ENCODE data around the gene DNAH17.

Gene DNAH17

DNA sequence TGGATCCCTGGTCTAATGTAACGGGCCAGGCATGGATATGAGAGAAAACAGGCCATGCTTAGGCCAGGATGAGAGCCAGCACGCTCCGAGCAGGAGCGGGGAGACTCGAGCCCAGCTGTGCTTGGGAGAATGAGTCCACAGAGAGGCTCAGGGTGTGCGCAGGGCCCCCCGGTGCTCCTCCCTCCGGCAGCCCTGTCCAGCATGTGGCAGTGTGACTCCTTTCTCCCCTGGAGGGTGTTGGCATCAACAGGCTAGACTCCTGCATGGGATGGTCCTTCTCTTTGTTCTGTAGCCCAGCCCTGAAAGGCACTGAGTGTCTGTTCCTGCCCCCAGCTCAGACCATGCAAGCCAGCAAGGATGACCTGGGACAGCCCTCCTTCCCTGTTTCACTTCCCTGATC, 175.3 kb downstream of the DNAH17 start:
- DNase-seq, result no peak

DNA sequence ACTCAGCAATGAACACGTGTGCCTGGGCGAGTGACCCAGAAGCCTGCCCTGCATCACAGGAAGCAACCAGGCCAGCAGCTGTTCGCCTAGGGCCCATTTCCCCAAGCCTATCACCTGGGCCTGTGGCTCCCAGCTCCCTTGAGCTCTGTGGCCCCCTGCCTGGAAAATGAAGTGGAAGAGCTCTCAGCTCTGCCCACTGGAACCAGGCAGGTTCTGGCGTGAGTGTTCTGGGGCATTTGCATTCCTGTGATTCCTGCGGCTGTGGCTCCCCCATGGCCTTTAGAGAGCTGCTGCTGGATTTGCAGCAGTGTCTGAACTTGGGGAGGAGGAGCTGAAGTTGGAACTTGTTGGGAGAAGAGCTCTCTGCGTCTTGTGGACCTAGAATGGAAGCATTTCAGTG, 175.9 kb downstream of the DNAH17 start:
- no peak for DNase-seq

DNA sequence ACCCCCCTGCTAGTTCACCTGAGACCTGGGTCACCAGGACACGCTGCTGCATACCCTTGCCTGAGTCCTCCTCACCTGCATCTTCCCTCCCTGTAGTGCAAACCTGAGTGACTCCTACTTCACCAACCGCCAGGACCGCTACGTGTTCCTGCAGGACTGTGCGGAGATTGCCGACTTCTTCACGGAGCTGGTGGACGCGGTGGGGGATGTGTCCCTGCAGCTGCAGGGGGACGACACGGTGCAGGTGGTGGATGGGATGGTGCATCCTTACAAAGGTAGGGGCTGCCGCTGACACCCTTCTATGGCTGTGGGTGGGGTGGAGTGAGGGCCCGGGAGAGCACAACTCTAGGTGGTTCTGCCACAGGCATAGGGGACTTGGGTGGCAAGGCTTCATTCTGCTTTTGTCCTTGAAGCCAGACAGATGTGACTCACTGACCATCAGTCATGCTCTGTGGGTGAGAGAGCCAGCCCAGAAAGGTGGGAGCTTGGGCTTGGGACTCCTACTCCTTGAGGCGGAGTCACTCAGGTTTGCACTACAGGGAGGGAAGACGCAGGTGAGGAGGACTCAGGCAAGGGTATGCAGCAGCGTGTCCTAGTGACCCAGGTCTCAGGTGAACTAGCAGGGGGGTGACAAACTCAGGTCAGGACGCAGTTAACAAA, 176.5 kb downstream of the DNAH17 start:
- no peak for DNase-seq

DNA sequence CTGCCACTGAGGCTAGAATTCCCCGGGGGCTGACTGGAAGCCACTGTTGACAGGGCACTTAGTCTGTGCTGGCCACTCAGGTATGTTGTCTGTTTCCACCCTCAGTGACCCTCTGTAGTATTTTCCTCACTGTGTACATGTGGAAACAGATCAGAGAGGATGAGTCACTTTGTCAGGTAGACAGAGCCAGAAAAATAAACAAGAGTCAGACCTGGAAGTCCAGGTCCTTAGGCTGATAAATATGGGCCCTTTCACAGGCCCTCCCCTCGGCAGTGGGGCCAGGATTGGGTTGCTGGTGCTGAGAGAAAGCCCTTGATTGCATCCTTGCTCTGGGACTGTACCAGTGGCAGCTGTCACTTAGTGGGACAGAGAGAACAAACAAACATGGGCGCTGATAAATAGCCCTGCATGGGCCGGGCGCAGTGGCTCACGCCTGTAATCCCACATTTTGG, 177.5 kb downstream of the DNAH17 start:
- DNase-seq, result no peak

DNA sequence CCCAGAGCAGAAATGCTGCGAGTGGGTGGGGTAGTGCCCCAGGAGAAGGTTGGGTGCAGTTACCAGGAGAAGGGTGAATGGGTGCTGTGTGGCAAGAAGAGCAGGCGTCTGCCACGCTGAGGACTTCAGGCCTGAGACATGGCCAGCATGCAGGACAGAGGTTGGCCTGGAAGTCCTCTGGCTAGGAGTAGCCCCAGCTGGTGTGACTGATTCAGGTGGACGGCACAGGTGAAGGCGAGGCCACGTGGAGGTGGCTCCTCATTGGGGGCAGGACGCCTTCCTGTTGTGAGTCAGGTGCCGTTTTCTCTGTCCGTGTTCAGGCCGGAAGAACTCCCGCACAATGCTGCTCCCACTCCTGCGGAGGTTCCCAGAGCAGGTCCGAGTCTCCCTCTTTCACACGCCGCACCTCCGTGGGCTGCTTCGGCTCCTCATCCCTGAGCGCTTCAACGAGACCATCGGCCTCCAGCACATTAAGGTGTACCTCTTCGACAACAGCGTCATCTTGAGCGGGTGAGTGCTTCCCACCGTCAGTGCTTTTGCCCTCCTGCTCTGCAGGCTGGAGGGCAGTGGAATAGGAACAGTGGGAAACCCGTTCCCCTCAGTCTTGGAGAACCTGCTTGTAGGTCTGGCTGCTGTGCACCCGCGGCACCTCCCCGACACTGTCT, 178.0 kb downstream of the DNAH17 start:
- no peak for DNase-seq

DNA sequence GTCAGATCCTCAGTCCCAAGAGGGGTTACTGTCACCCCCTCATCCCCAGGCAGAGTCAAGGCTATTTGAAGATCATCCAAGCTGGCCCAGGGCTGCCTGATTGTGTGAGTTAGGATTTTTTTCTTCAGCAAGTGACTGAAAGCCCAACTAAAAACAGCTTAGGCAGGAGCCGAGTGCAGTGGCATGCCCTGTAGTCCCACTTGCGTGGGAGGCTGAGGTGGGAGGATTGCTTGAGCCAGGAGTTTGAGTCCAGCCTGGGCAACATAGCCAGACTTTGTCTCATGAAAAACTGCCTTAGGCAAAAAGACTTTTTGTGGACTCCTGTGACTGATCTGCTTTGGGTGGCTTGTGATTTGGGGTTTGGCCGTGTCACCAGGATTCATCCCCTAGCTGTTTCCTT, 178.8 kb downstream of the DNAH17 start:
- DNase-seq, result no peak

DNA sequence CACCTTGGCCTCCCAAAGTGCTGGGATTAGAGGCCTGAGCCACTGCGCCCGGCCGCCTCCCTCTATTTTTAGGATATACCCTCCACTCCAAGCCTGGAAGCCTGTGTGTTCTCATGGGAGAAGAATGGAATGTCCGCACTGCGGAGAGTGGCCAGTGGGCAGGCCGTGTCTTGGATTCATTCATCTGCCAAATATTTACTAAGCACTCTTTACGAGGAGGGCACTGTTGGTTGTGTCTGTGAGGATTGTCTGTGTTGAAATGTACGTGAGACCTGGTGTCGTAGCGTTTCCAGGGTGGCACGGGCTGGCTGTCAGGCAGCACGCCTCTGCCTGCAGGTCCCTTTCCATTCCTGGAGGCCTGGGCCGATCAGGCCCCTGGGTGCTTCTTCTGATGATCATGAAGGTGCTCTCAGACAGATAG, 179.5 kb downstream of the DNAH17 start:
- no peak for DNase-seq

DNA sequence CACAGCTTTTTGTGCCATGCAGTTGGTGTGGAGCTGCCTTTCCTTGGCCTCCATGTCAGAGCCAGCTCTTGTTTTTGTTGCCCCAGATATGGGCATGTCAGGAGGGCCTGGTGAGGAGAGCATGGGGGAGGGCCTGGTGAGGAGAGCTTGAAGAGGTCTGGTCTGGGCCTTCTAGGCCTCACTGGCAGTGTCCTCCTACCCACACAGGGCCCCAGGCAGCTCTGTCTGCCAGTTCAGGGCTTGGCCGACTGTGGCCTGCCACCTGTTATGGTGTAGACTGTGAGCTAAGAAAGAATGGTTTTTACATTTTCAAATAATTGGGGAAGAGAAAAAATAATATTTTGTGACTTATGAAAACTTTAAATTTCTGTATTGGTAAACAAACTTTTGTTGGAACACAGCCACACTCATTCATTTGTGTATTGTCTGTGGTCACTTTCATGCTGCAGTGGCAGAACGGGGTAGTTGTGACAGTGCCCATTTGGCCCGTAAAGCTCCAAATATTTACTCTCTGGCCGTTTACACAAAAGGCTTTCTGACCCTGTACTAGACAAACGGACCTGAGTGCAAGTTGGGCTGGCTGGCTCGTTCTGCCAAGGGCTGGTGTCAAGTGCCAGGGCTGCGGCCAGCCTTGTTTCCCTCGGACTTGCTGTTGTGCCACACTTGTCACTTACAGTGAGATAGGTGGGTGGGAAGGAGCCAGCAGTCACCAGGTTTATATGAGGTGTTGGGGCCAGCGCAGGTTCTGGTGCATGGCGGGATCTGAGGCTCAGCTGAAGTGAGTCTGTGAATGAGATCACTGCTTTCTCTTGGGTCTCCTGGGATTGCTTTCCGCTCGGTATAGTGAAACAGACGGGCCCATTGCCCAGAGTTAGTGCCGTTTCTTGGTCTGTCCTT, 180.5 kb downstream of the DNAH17 start:
- no peak for DNase-seq

DNA sequence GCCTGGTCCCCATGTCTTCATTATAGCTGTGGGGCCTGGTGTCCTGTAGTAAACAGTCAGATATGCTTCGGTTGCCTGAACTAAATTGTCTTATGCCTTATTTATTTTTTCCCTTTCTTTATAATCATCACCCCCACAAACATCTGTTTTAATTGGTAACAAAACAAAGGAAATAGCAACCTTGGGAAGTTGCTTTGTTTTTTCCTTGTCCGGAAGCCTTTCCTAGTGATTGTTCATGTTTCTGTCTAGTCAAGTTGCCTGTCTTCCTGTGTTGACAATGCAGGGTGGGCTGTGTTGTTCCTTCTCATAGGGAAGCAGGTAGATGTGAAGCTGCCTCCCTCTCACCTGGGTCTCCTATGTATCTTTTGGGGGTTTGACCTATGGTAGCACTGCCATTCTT, 182.0 kb downstream of the DNAH17 start:
- no peak for DNase-seq

DNA sequence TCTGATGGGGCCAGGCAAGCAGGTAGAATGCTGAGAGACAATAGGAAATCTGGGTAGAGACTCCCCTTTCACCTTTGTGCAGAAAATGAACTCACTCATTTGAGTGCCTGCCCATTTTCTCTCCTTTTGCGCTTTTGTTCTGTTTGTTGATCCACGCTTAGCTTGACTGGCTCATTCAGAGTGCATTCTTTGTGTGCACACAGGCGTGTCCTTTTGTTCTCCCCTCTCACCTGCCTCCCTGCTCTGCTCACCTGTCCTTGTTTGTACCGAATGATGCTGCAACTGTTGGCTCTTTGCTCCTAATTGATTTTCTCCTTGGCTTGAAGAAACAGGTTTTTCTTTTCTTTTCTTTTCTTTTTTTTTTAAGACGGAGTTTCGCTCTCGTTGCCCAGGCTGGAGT, 183.0 kb downstream of the DNAH17 start:
- peak; percentile 96 for DNase-seq

DNA sequence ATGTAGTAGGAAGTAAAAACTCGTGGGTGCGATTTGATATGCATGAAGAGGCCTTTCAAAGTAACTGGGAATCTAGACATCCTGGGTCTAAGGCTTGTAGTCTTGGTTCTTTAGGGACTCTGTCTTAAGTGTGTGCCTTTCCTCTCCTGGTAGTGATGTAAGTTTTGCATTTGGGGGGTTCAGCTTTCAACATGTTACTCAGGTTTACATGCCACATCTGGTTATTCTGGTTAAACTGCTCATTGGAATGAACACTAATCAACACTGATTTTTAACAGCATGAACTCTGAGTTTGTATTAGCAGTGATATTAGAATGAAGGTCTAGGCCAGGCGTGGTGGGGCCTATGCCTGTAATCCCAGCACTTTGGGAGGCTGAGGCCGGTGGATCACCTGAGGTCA, 183.6 kb downstream of the DNAH17 start:
- DNase-seq, result no peak

DNA sequence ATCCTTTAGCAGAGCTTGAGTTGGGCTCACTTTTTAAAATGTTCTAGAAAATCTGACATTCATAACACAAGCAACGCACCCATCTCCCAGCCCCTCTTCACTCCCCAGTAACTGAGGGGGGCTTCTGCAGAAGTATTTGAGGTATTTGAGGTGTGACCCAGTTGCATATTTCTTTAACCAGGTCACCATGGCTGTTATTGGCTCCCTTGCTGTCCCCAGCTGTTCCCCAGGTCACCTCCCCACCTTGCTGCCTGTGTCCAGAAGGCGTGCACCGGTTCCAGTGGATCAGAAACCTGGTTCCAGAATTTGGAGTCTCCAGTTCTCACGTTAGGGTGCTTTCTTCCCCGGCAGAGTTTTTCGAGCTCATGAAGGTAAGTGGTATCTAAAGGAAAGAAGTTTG, 184.9 kb downstream of the DNAH17 start:
- DNase-seq, result no peak

DNA sequence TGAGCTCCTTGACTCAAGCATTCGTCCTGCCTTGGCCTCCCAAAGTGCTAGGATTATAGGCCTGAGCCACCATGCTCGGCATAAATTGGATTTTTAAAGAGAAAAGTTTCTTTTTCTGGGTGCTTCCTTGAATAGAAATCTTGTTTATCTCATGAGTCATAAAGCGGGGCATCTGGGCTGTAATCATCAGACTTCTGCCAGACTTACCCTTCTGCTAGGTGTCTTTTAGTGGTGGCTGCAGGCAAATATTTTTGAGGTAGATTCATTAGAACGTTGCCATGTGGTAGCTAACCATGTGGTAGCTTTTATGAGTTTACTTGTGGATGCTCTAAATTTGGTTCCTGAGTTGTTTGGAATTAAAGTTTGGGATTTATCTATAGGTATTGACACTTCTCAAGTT, 185.4 kb downstream of the DNAH17 start:
- no peak for DNase-seq

DNA sequence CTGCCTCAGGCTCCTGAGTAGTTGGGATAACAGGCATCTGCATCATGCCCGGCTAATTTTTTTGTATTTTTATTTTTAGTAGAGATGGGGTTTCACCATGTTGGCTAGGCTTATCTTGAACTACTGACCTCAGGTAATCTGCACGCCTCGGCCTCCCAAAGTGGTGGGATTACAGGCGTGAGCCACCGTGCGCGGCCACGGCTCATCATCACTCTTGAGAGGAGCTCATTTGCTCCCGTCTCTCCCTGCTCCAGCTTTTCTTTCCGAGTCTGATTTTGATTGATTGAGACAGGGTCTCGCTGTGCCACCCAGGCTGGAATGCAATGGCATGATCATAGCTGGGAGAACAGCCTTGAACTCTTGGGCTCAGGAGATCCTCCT, 186.2 kb downstream of the DNAH17 start:
- no peak for DNase-seq

DNA sequence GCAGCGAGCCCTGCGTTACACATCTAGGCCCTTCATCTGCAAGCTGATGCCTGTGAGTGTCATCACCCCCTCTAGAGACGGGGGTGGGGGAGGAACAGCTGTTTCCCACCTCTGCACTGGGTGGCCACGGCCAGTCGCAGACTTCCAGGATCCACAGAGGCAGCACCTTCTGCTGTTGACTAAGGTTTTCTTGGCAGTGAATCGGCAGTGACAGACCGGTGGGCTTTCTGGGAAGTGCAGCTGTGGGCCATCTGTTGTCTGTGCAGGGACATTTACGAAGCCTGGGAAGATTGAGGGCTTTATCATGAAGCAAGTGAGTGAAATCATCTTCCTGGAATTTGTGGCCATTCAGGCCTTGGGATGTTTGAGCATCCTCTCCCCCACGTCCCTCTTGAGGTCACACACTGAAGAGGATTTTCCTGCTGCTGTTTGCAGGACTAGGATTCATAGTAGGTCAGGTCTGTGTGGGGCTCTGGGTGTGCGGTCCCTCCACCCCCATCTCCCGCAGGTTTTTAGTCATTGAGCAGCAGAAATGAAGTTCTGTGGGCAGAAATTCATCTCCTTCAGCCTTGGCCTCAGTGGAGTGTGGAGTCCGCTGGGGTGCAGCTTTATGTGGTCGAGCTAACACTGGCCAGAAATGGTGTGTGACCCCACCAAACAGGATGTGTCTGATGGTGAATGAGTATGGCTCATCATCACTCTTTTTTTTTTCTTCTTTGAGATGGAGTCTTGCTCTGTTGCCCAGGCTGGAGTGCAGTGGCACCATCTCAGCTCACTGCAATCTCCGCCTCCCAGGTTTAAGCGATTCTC, 186.8 kb downstream of the DNAH17 start:
- no peak for DNase-seq

DNA sequence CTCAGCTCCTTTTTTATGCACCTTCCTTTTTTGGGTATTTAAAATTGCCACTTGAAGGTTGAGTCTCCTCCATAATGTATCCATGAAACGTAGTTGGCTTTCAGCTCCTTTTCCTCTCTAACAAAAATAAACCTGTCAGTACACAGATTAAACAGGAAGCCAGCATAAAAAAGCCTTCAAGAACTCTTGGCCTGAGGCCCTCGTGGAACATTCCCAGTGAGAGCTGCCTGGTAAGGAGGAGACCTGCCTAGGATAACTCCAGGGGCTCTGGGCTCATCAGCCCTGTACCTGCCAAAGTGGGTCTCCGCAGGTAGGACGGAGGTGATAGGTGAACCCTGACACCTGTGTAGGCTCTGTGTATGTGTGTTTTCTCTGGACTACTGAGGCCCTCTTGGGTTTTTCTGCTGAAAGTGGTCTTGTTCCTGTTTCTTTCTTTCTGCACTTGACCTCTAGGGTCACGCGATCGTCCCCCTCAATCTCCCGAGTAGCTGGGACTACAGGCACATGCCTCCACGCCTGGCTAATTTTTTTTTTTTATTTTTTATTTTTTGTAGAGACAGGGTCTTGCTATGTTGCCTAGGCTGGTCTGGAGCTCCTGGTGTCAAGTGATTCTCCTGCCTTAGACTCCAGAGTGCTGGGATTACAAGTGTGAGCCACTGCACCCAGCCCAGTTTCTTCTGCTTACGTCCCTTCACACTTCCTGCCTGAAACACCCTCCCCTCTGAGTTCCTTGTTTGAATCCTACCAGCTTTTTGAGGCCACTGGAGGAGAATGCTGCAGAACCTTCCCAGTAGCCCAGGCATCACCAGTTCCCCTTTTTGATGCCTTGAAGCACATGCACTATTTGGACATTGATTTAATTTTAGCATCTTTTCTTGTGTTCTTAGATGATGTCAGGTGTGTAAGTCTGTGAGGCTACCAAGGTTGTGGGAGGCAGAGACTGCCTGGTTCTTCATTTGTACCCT, 188.9 kb downstream of the DNAH17 start:
- peak; percentile 56 for DNase-seq

DNA sequence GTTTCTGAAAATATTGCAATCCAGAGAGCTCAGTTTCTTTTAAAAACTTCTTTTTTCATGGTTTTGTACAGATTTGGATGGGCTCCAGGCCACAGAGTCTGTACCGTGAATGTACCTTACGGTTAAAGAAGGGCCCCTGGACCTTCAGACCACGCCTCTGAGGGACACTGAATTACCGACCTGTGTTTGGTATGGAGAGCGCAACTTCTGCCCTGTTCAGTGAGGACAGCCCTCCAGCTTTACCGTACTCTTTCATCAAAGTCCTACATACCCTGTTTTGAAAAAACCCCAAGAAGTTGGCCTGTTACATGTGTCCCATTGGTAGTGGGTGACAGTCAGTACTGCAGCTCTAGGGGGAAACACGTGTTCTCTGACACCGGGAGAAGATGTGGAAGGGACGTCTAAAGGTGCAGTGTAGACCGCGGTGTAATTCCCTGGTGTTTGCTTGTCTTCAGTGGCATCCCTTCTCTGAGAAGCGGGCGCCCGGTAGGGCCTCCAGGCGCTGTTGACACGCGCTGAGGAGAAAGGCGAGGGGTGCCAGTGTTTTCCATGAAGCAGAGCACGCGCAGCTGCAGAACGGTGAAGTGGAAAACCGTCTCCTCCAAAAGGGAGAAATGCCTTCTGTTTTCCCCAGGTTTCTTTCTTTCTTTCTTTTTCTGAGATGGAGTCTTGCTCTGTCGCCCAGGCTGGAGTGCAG, 192.6 kb downstream of the DNAH17 start:
- no peak for DNase-seq

DNA sequence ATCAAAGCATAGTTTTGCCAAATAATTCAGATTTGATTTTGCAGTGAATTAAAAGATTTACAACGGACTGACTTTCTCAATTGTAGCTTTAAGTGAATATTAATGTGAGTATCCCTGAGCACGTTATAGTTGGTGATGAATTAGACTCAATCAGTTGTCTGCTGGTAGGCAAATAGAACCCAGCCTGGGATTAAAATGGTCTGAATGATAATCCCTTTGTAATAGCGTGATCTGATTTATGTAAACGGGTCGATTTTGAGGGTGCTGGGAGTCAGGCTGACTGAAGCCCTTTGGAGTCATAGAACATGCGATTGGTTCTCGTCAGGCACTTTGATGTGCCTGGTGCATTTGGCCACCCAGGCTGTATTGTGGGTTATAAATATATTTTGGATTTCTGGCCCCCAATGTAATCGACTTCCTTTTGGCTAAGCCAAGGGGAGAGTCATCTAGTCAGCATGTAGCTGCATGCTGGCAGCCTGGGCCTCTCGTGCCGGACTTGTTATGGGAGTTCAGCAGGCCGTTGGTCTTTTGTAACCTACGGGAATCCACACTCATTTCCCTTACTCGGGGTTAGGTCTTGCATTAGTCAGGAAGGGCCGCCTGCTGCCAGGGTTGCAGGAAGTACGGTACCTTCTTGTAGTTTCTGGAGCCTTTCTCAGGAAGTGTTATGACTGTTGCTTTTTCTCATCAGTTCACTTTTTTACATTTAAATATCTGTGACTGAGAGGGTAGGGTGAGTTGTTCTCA, 193.3 kb downstream of the DNAH17 start:
- no peak for DNase-seq

DNA sequence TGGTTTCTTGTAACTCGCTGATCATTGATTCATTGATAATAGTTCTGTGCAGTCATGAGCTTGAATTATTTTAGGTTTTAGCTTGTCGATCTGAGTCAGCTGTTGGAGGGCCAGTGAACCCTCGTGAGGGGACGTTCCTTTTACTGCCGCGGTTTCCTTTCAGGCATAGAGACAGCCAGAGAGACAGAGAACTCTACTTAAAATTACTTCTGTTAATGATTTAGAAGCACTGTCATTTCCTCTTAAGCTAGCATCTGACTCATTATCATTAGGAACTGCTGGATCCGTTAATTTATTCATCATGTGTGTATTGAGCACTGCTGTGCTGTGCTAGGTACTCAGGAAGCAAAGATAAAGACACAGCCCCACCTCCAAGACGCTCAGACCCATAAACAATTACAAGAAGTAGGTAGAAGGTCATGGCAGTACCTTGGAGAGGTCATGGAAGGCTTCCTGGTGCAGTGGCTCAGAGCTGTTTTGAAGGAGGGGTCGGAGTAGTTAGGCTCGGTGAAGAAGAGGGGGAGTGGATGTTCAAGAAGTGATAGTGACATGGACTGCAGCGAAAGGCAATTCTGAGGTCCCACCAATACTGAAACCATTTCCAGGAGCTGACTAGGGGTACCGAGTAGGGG, 195.5 kb downstream of the DNAH17 start:
- no peak for DNase-seq

DNA sequence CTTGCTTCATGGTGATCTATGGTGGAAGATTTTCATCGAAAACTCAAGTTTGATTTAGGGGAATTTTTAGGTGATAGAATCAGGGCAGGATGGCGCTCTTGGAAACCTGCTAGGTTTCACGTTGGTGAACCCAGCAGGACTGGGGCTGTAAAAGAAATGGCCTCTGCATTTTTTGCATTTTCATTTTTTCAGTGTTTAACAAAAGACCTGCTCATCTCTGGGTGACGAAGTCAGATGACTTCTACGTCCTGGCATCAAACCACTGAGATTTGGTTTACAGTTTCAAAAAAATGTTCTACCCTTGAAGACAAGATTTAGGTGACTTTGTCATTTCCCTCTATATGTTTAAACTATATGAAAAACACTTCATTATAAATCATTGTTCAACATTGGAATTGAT, 196.8 kb downstream of the DNAH17 start:
- DNase-seq, result no peak
